OCI-LY7 (cell line): ENCODE measurements around the gene OPCML. TPM values are rescaled to one million over a fixed set of nuclear protein-coding genes. Genes with fewer than 3 reads are reported as not detected.

Experiments used
- BruUV-seq: library from RNA; stranded (reverse); fragments of 400-500 nt; replicated peaks from 2 replicates; lab custom pipeline; 2021; lab: Mats Ljungman, UMichigan
- CTCF ChIA-PET: fragments of 300-600 bp; sonication (Branson Sonifier 250); formaldehyde crosslinking; loops from one replicate; lab custom pipeline; 2022; ENCODE audit warnings: antibody characterized with exemption; ENCODE audit not compliant: unreplicated experiment; lab: Charles Lee
- POLR2A ChIA-PET: fragments of 300-600 bp; sonication (Branson Sonifier 250); formaldehyde crosslinking; loops from one replicate; lab custom pipeline; 2022; ENCODE audit warnings: antibody characterized with exemption; lab: Charles Lee
- DNase-seq: peaks from one replicate; pipeline ENCODE4 v3.0.0-alpha.2; 2015; ENCODE audit warnings: low spot score
- H2AFZ ChIP-seq: fragments of 200-600 bp; sonication (generic), shearing (Covaris generic); 2 replicates; pipeline ENCODE4 v1.6.1; 2014; ENCODE audit warnings: mild to moderate bottlenecking, antibody characterized with exemption, low read length, moderate library complexity
- H3K27ac ChIP-seq: fragments of 200-600 bp; sonication (generic); 2 replicates; pipeline ENCODE4 v1.5.1; 2014; ENCODE audit warnings: mixed run types, low read depth, mild to moderate bottlenecking, moderate library complexity, low read length, inconsistent platforms; ENCODE audit not compliant: poor library complexity, severe bottlenecking
- H3K36me3 ChIP-seq: fragments of 200-600 bp; sonication (generic); 2 replicates; pipeline ENCODE4 v1.6.1; 2014; ENCODE audit warnings: mild to moderate bottlenecking, antibody characterized with exemption, low read length, moderate library complexity, mixed read lengths; ENCODE audit not compliant: insufficient read depth
- H3K4me1 ChIP-seq: fragments of 200-600 bp; sonication (generic); 2 replicates; pipeline ENCODE4 v1.5.1; 2014; ENCODE audit warnings: mild to moderate bottlenecking, low read length; ENCODE audit not compliant: insufficient read depth, poor library complexity, severe bottlenecking
- H3K4me2 ChIP-seq: fragments of 200-600 bp; sonication (generic); 2 replicates; pipeline ENCODE4 v1.6.1; 2014; ENCODE audit warnings: mild to moderate bottlenecking, low read length
- H3K4me3 ChIP-seq: fragments of 200-600 bp; sonication (generic); 2 replicates; pipeline ENCODE4 v1.5.1; 2014; ENCODE audit warnings: mild to moderate bottlenecking, low read depth, low read length; ENCODE audit not compliant: poor library complexity, severe bottlenecking
- H3K79me2 ChIP-seq: fragments of 200-600 bp; sonication (generic); 2 replicates; pipeline ENCODE4 v1.6.1; 2016; ENCODE audit warnings: low read depth, mild to moderate bottlenecking, low read length, moderate library complexity, mixed read lengths; ENCODE audit not compliant: insufficient read depth
- H3K9me2 ChIP-seq: fragments of 200-600 bp; sonication (generic); 2 replicates; pipeline ENCODE4 v1.6.1; 2016; ENCODE audit warnings: mild to moderate bottlenecking, low read length, mixed read lengths; ENCODE audit not compliant: insufficient read depth
- H3K9me3 ChIP-seq: fragments of 200-600 bp; sonication (generic); 2 replicates; pipeline ENCODE4 v1.6.1; 2014; ENCODE audit warnings: mild to moderate bottlenecking, mixed run types, low read length, mixed read lengths
- H4K20me1 ChIP-seq: fragments of 200-600 bp; sonication (generic); 2 replicates; pipeline ENCODE4 v1.6.1; 2014; ENCODE audit warnings: mild to moderate bottlenecking, antibody characterized with exemption, low read length, moderate library complexity, mixed read lengths; ENCODE audit not compliant: insufficient read depth
- EZH2phosphoT487 ChIP-seq: fragments of 200-600 bp; sonication (generic); IDR thresholded peaks from 2 replicates; pipeline ENCODE4 v1.6.1; 2018; ENCODE audit warnings: low read depth, borderline replicate concordance, mild to moderate bottlenecking, mixed run types, antibody characterized with exemption, low read length, moderate library complexity, mixed read lengths
- intact Hi-C: fragments of 100-400 bp; cut with micrococcal nuclease; formaldehyde crosslinking; loops from one replicate; pipeline ENCODE4 v1.10.0; 2022; ENCODE audit not compliant: unreplicated experiment
- total RNA-seq, 2 experiments: library from RNA; depleted of rRNA in 1 of 2; stranded (reverse); fragments of >200 nt in 1 of 2; shearing (Covaris generic) in 1 of 2; gene quantifications; 2 replicates each; pipeline ENCODE4 v1.2.3, GENCODE V29; 2014 to 2022
- TF ChIP-seq, protein P1 (sequence below): fragments of 200-600 bp; sonication (generic); conservative IDR thresholded peaks from 2 replicates; pipeline ENCODE4 v1.5.1; 2014; ENCODE audit warnings: mild to moderate bottlenecking, antibody characterized with exemption, low read length, moderate library complexity, mixed read lengths

OPCML gene
- total RNA-seq, 2 experiments from 2014 or later = not detected

- no peaks in the 10 kb centered on the region for H3K9me3 ChIP-seq
- H4K20me1 ChIP-seq = no peaks in the 10 kb centered on the region
- H2AFZ ChIP-seq = no peak overlapping the region
- H3K4me1 ChIP-seq = no peaks in the 10 kb centered on the region
- intact Hi-C loops = no loop called here
- DNase-seq = no peak
- H3K4me3 ChIP-seq = no peak overlapping the region
- H3K79me2 ChIP-seq = no peaks in the 10 kb centered on the region
- TF ChIP-seq EZH2phosphoT487 = no peak
- TF ChIP-seq, protein P1, sequence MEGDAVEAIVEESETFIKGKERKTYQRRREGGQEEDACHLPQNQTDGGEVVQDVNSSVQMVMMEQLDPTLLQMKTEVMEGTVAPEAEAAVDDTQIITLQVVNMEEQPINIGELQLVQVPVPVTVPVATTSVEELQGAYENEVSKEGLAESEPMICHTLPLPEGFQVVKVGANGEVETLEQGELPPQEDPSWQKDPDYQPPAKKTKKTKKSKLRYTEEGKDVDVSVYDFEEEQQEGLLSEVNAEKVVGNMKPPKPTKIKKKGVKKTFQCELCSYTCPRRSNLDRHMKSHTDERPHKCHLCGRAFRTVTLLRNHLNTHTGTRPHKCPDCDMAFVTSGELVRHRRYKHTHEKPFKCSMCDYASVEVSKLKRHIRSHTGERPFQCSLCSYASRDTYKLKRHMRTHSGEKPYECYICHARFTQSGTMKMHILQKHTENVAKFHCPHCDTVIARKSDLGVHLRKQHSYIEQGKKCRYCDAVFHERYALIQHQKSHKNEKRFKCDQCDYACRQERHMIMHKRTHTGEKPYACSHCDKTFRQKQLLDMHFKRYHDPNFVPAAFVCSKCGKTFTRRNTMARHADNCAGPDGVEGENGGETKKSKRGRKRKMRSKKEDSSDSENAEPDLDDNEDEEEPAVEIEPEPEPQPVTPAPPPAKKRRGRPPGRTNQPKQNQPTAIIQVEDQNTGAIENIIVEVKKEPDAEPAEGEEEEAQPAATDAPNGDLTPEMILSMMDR = no peak
- no peaks in the 10 kb centered on the region for H3K9me2 ChIP-seq
- H3K4me2 ChIP-seq = no peak overlapping the region
- POLR2A ChIA-PET = no interaction called here
- no peak overlapping the region for H3K27ac ChIP-seq
- no TSS peak for BruUV-seq
- no peaks in the 10 kb centered on the region for H3K36me3 ChIP-seq
- CTCF ChIA-PET = no interaction called here
These were observed 166.2 kb downstream of the OPCML start for GRCh38 chr11:133366147-133366546.

DNA sequence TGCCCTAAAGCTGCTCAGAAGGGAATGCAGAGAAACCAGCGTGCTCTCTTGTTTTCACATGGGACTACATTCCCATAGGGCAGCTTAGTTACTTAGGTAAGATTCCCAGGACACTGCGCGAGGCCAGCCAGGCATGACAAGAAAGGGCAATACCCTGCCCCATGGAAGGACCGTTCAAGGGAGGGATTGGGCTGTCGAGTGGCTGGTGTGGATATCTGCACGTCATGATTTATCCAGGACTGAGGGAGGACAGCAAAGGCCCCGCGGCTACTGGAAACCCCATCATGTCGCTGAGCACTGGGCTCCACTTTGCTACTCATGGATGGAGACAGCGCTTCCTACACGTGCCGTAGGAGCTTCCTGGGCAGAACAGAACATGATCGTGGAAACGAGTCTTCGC, 169.4 kb downstream of the OPCML start:
- POLR2A ChIA-PET = no interaction called here
- TF ChIP-seq, protein P1 = no peak
- TF ChIP-seq EZH2phosphoT487 = no peak
- CTCF ChIA-PET = no interaction called here
- Histone ChIP-seq H3K4me3 (no peak overlapping the region), H4K20me1 (no peaks in the 10 kb centered on the region), H3K27ac (no peak overlapping the region), H3K9me3 (no peaks in the 10 kb centered on the region), H3K36me3 (no peaks in the 10 kb centered on the region), H3K4me2 (no peak overlapping the region), H3K4me1 (no peaks in the 10 kb centered on the region), H3K9me2 (no peaks in the 10 kb centered on the region), H3K79me2 (no peaks in the 10 kb centered on the region), H2AFZ (no peak overlapping the region)
- BruUV-seq = no TSS peak
- intact Hi-C loops = no loop called here
- no peak for DNase-seq

GRCh38 chr11:133362156-133362555, 170.1 kb downstream of the OPCML start:
- Histone ChIP-seq H3K9me3 (no peaks in the 10 kb centered on the region), H3K4me3 (no peak overlapping the region), H3K27ac (no peak overlapping the region), H3K4me2 (no peak overlapping the region), H3K4me1 (no peaks in the 10 kb centered on the region), H4K20me1 (no peaks in the 10 kb centered on the region), H3K36me3 (no peaks in the 10 kb centered on the region), H3K79me2 (no peaks in the 10 kb centered on the region), H2AFZ (no peak overlapping the region), H3K9me2 (no peaks in the 10 kb centered on the region)
- TF ChIP-seq, protein P1 = no peak
- no peak for TF ChIP-seq EZH2phosphoT487
- ChIA-PET CTCF (no interaction called here), POLR2A (no interaction called here)
- intact Hi-C loops = no loop called here
- no peak for DNase-seq
- BruUV-seq = no TSS peak
